K562 (cell line): ENCODE data around the gene SH3GL3. TPM values are rescaled to one million over a fixed set of nuclear protein-coding genes. Genes with fewer than 3 reads are reported as not detected.

ENCODE experiments used
- ATAC-seq: fragments of 200-7000 bp; cut with Tn5 transposase; 3 replicates; pipeline ENCODE4 v1.9.1; 2020; ENCODE audit warnings: moderate library complexity
- BruUV-seq: library from RNA; stranded (reverse); fragments of 400-500 nt; replicated peaks from 2 replicates; lab custom pipeline; 2021; lab: Mats Ljungman, UMichigan
- CTCF ChIA-PET: fragments of 300-600 bp; formaldehyde crosslinking; extraction: SDS; loops from one replicate; lab custom pipeline; 2021; ENCODE audit warnings: low intra/inter-chr PET ratio; lab: Yijun Ruan, JAX
- POLR2A ChIA-PET: fragments of 300-600, 350-650 bp; sonication (Branson Sonifier 250); formaldehyde crosslinking; extraction: SDS; loops from one replicate; lab custom pipeline; 2021; ENCODE audit warnings: antibody characterized with exemption, inconsistent platforms; lab: Yijun Ruan, JAX
- DNase-seq, 4 experiments: peaks; one replicate each; pipeline versions ENCODE4 v3.0.0 to v3.0.0-alpha.2; 2011 to 2018; ENCODE audit warnings: low spot score in 3 of 4, mixed read lengths in 3 of 4; ENCODE audit errors: extremely low read depth in 1 of 4
- FAIRE-seq: peaks from 2 replicates; lab custom pipeline; 2011; peaks lifted over from hg19 to GRCh38; lab: Jason Lieb, UNC
- H2AFZ ChIP-seq: 2 replicates; pipeline ENCODE4 v1.6.0; 2011; ENCODE audit warnings: low read depth, low read length, control low read depth, inconsistent platforms
- H3K27ac ChIP-seq: fragments of 200-600 bp; 3 replicates; pipeline ENCODE4 v1.8.0; 2011; ENCODE audit warnings: low read depth, mild to moderate bottlenecking, control low read depth, inconsistent platforms, low read length, moderate library complexity, mixed read lengths; ENCODE audit errors: extremely low read depth
- H3K27me3 ChIP-seq, 2 experiments: fragments of 300-600 bp in 1 of 2; 2 replicates in 1 of 2; 3 replicates in 1 of 2; pipeline versions ENCODE4 v1.6.0 to v1.8.0; 2011; ENCODE audit warnings: inconsistent platforms in 2 of 2, low read length in 2 of 2, mild to moderate bottlenecking in 1 of 2, mixed read lengths in 1 of 2, moderate library complexity in 1 of 2; ENCODE audit not compliant: control insufficient read depth in 2 of 2, insufficient read depth in 2 of 2
- H3K36me3 ChIP-seq: fragments of 300-600 bp; 3 replicates; pipeline ENCODE4 v1.8.0; 2011; ENCODE audit warnings: mild to moderate bottlenecking, low read length, inconsistent platforms; ENCODE audit not compliant: control insufficient read depth, insufficient read depth
- H3K4me1 ChIP-seq, 2 experiments: fragments of 200-600 bp in 1 of 2; replicated peaks in 1 of 2; 2 replicates in 1 of 2; 3 replicates in 1 of 2; pipeline versions ENCODE4 v1.5.1 to v1.8.0; 2011; ENCODE audit warnings: inconsistent platforms in 2 of 2, low read length in 2 of 2, mild to moderate bottlenecking in 1 of 2, mixed read lengths in 1 of 2, moderate library complexity in 1 of 2; ENCODE audit not compliant: control insufficient read depth in 2 of 2, insufficient read depth in 2 of 2
- H3K4me2 ChIP-seq: 2 replicates; pipeline ENCODE4 v1.6.1; 2011; ENCODE audit warnings: low read length, control low read depth, inconsistent platforms, mixed read lengths; ENCODE audit not compliant: insufficient read depth
- H3K4me3 ChIP-seq: fragments of 200-600 bp; sonication (generic), shearing (Covaris generic); 2 replicates; pipeline ENCODE4 v1.5.1; 2016; ENCODE audit warnings: control low read depth, inconsistent platforms
- H3K79me2 ChIP-seq: fragments of 200-600 bp; 3 replicates; pipeline ENCODE4 v1.8.0; 2011; ENCODE audit warnings: low read length, inconsistent platforms; ENCODE audit not compliant: control insufficient read depth, insufficient read depth
- H3K9ac ChIP-seq, 2 experiments: 2 replicates each; pipeline versions ENCODE4 v1.6.0 to v1.6.1; 2011; ENCODE audit warnings: low read depth in 2 of 2, low read length in 2 of 2, control low read depth in 1 of 2, inconsistent platforms in 1 of 2, mild to moderate bottlenecking in 1 of 2, mixed read lengths in 1 of 2; ENCODE audit not compliant: insufficient read depth in 1 of 2
- H3K9me1 ChIP-seq: one replicate; pipeline ENCODE4 v1.6.0; 2011; ENCODE audit warnings: inconsistent platforms, mild to moderate bottlenecking, low read length, moderate library complexity; ENCODE audit not compliant: control insufficient read depth, insufficient read depth
- H3K9me3 ChIP-seq: replicated peaks from 2 replicates; pipeline ENCODE4 v1.5.1; 2011; ENCODE audit warnings: low read depth, low read length, inconsistent platforms; ENCODE audit not compliant: control insufficient read depth, insufficient read depth
- H4K20me1 ChIP-seq: replicated peaks from 2 replicates; pipeline ENCODE4 v1.6.1; 2011; ENCODE audit warnings: low read length, inconsistent platforms, mixed read lengths; ENCODE audit not compliant: control insufficient read depth, insufficient read depth
- ARID1B ChIP-seq: fragments of 450-650 bp; IDR thresholded peaks from 2 replicates; pipeline ENCODE4 v1.6.1; 2016; ENCODE audit warnings: antibody characterized with exemption, mild to moderate bottlenecking, inconsistent platforms
- BRF2 ChIP-seq: IDR thresholded peaks from 3 replicates; pipeline ENCODE4 v1.6.1; 2011; ENCODE audit warnings: borderline replicate concordance, mild to moderate bottlenecking; ENCODE audit not compliant: insufficient read length, insufficient read depth
- CEBPB ChIP-seq: fragments of 450-650 bp; IDR thresholded peaks from 2 replicates; pipeline ENCODE4 v1.6.1; 2016; ENCODE audit warnings: missing genetic modification characterization, missing compliant biosample characterization
- CHAMP1 ChIP-seq: fragments of 450-650 bp; IDR thresholded peaks from 2 replicates; pipeline ENCODE4 v1.6.1; 2016; ENCODE audit warnings: mild to moderate bottlenecking
- CREB3L1 ChIP-seq: fragments of 450-650 bp; IDR thresholded peaks from 2 replicates; pipeline ENCODE4 v1.6.1; 2014; ENCODE audit warnings: low read depth, mild to moderate bottlenecking, moderate library complexity, borderline replicate concordance
- CSDE1 ChIP-seq, 2 experiments: fragments of 450-650 bp; IDR thresholded peaks; 2 replicates each; pipeline ENCODE4 v1.6.1; 2016; ENCODE audit warnings: mild to moderate bottlenecking in 1 of 2
- EGR1 ChIP-seq: fragments of 450-650 bp; conservative IDR thresholded peaks from 2 replicates; pipeline ENCODE4 v1.6.1; 2017; ENCODE audit warnings: mild to moderate bottlenecking
- JUND ChIP-seq, 2 experiments: IDR thresholded peaks; 2 replicates in 1 of 2; 3 replicates in 1 of 2; pipeline ENCODE4 v1.6.1; 2011; ENCODE audit warnings: borderline replicate concordance in 2 of 2, low read depth in 2 of 2, low read length in 2 of 2, improper control_type of control experiment in 1 of 2, missing biosample characterization in 1 of 2, missing genetic modification characterization in 1 of 2, missing genetic modification reagents in 1 of 2
- RBM14 ChIP-seq: fragments of 200-400 bp; formaldehyde crosslinking; IDR thresholded peaks from 2 replicates; pipeline ENCODE4 v1.6.1; 2018; ENCODE audit warnings: low read depth, mild to moderate bottlenecking, low read length, moderate library complexity, borderline replicate concordance; ENCODE audit not compliant: insufficient read depth
- TCF7L2 ChIP-seq: fragments of 150-350 bp; IDR thresholded peaks from 2 replicates; pipeline ENCODE4 v1.6.1; 2016; ENCODE audit warnings: low read depth, mild to moderate bottlenecking, low read length, moderate library complexity
- ZBTB11 ChIP-seq, 3 experiments: fragments of 200-800 bp in 1 of 3; fragments of 250-450 bp in 1 of 3; fragments of 450-650 bp in 1 of 3; sonication (Bioruptor Pico) in 1 of 3; sonication (Bioruptor generic) in 1 of 3; formaldehyde crosslinking in 1 of 3; IDR thresholded peaks; 2 replicates each; pipeline versions ENCODE4 v1.6.1 to v1.8.0; 2016 to 2022; ENCODE audit warnings: mild to moderate bottlenecking in 2 of 3, missing genetic modification characterization in 2 of 3, missing compliant biosample characterization in 1 of 3, moderate library complexity in 1 of 3
- WGBS: fragments of 100-300 bp; shearing (Covaris generic); methylation state at CpG from one replicate; pipeline ENCODE4 v1.1.6; 2016; ENCODE audit warnings: low coverage, mixed read lengths; ENCODE audit not compliant: insufficient coverage; ENCODE audit errors: missing lambda C conversion rate; 5-methylcytosine and 5-hydroxymethylcytosine counted together
- in situ Hi-C: fragments of 300-500 bp; cut with MboI; formaldehyde crosslinking; loops from 4 replicates; pipeline ENCODE4 v1.15.0; 2018; ENCODE audit warnings: inconsistent platforms, mixed read lengths
- intact Hi-C: fragments of 100-400 bp; cut with micrococcal nuclease; formaldehyde crosslinking; loops from 2 replicates; pipeline ENCODE4 v1.14.2; 2022
- polyA plus RNA-seq, 8 experiments: library from polyadenylated mRNA; depleted of rRNA in 4 of 8; stranded (reverse) in 5 of 8; unstranded in 3 of 8; fragments of >200 nt; fragmentation: Nextera tagmentation in 2 of 8; fragmentation: Illumina TruSeq in 1 of 8; extraction: Ambion mirVana in 2 of 8; extraction: Trizol in 1 of 8; gene quantifications; 2 replicates each; pipeline versions ENCODE4 v1.2.1 to v1.2.3, GENCODE V29; 2011 to 2014; ENCODE audit warnings: inconsistent platforms in 1 of 8, missing spikeins in 1 of 8
- total RNA-seq, 7 experiments: library from RNA; depleted of rRNA in 6 of 7; stranded (reverse); fragments of >200 nt in 6 of 7; fragmentation: Illumina TruSeq in 2 of 7; extraction: Trizol in 2 of 7; gene quantifications; 2 replicates each; pipeline versions ENCODE4 v1.2.1 to v1.2.3, GENCODE V29; 2011 to 2021; ENCODE audit warnings: low replicate concordance in 1 of 7

Gene SH3GL3
- total and polyA plus RNA-seq, 9 of the 15 experiments (the other 6 are each of a cell fraction or from before 2014, with no cell fraction given): 3.9 to 16.0 (median 9.7) TPM

GRCh38 chr15:83555383-83555782 lies 108.2 kb downstream of the SH3GL3 start (continued):
- no peak for TF ChIP-seq ZBTB11 (CRISPR knock-in tag; IDR thresholded peaks at IDR 0.05)
- no peak for TF ChIP-seq TCF7L2

GRCh38 chr15:83556068-83556467 lies 108.9 kb downstream of the SH3GL3 start:
- no peak overlapping the region for H3K4me3 ChIP-seq
- no peaks in the 10 kb centered on the region for H3K36me3 ChIP-seq
- H3K9ac ChIP-seq: no peak overlapping the region
- H3K4me2 ChIP-seq: no peak overlapping the region
- no peak overlapping the region for H2AFZ ChIP-seq
- peaks cover 2 to 8% of the 10 kb centered on the region in 2 experiments; a peak in 3 of 5 replicates for H3K4me1 ChIP-seq
- H3K9me1 ChIP-seq: no peaks in the 10 kb centered on the region
- no peak overlapping the region for H3K27ac ChIP-seq
- peak in 1 of 4 experiments; percentile 19 for DNase-seq
- no peak for FAIRE-seq
- ChIA-PET CTCF (interaction anchor here (1.4 kb wide), 1 partner anchor 118 kb away, joined by 6 read pairs; no protein-coding TSS in a partner anchor), POLR2A (no interaction called here)
- H3K79me2 ChIP-seq: peaks cover 5% of the 10 kb centered on the region; the same call in 1 of the 3 replicates
- H3K9me3 ChIP-seq: no peaks in the 10 kb centered on the region
- in situ Hi-C loops (loop anchor here (5.0 to 10.0 kb wide), 2 partner anchors 119 to 301 kb away; no protein-coding TSS in a partner anchor), intact Hi-C loops (no loop called here)
- no peaks in the 10 kb centered on the region for H4K20me1 ChIP-seq
- H3K27me3 ChIP-seq: no peaks in the 10 kb centered on the region
- 4% methylated on average over 3 of the region's 3 CpGs for WGBS
- ATAC-seq: no peak
- BruUV-seq: no TSS peak
- TF ChIP-seq EGR1 (no peak), JUND (IDR thresholded peaks at IDR 0.05; ENCODE audit: borderline replicate concordance, low read depth, low read length) (no peak), JUND (tag; IDR thresholded peaks at IDR 0.05; ENCODE audit: borderline replicate concordance, low read depth, low read length) (no peak), ARID1B (no peak), CREB3L1 (no peak), CHAMP1 (no peak), CEBPB (no peak), BRF2 (no peak), RBM14 (no peak), CSDE1 (IDR thresholded peaks at IDR 0.05) (no peak)
